ENCODE measurements around the gene GABBR1. TPM values are rescaled to one million over a fixed set of nuclear protein-coding genes. Genes with fewer than 3 reads are reported as not detected.
A peak's percentile ranks its signal among the peaks of the same experiment; 100 is the strongest.

Gene GABBR1
- total RNA-seq, 1 donor from 2014 or later = 1.9 TPM

- DNase-seq (ENCODE audit: low read depth in 2 of 2) = no peak
These were observed 12.4 kb downstream of the GABBR1 start for GRCh38 chr6:29620630-29621029.

- no peak for DNase-seq (ENCODE audit: low read depth in 2 of 2)
These were observed 13.3 kb downstream of the GABBR1 start for GRCh38 chr6:29619578-29620160.

- DNase-seq (ENCODE audit: low read depth in 2 of 2) = no peak
These were observed 15.0 kb downstream of the GABBR1 start for GRCh38 chr6:29617782-29618554.

GRCh38 chr6:29611426-29611825 is 21.6 kb downstream of the GABBR1 start:
- no peak for DNase-seq (ENCODE audit: low read depth in 2 of 2)

- DNase-seq (ENCODE audit: low read depth in 2 of 2) = no peak
These were observed 22.4 kb downstream of the GABBR1 start for GRCh38 chr6:29610540-29610939.

- no peak for DNase-seq (ENCODE audit: low read depth in 2 of 2)
These were observed 24.9 kb downstream of the GABBR1 start for GRCh38 chr6:29608131-29608530.

- no peak for DNase-seq (ENCODE audit: low read depth in 2 of 2)
These were observed 29.1 kb downstream of the GABBR1 start for GRCh38 chr6:29603930-29604329.

GRCh38 chr6:29603456-29603855 is 29.5 kb downstream of the GABBR1 start:
- DNase-seq (ENCODE audit: low read depth in 2 of 2) = no peak

- DNase-seq (ENCODE audit: low read depth in 2 of 2) = peak in 1 of 2 donors; percentile 12
These were observed 30.2 kb downstream of the GABBR1 start for GRCh38 chr6:29602564-29603361.

- DNase-seq (ENCODE audit: low read depth in 2 of 2) = no peak
These were observed 34.7 kb downstream of the GABBR1 start for GRCh38 chr6:29598172-29598747.

- DNase-seq (ENCODE audit: low read depth in 2 of 2) = no peak
These were observed 35.8 kb downstream of the GABBR1 start for GRCh38 chr6:29597184-29597583.

- DNase-seq (ENCODE audit: low read depth in 2 of 2) = no peak
These were observed 36.5 kb downstream of the GABBR1 start for GRCh38 chr6:29596381-29596900.

- no peak for DNase-seq (ENCODE audit: low read depth in 2 of 2)
These were observed 39.7 kb downstream of the GABBR1 start for GRCh38 chr6:29593199-29593855.

- DNase-seq (ENCODE audit: low read depth in 2 of 2) = no peak
These were observed 41.3 kb downstream of the GABBR1 start for GRCh38 chr6:29591677-29592076.

GRCh38 chr6:29590218-29590808 is 42.7 kb downstream of the GABBR1 start:
- DNase-seq (ENCODE audit: low read depth in 2 of 2) = no peak

GRCh38 chr6:29589423-29590048 is 43.4 kb downstream of the GABBR1 start:
- peak; percentile 22 to 55 for DNase-seq (ENCODE audit: low read depth in 2 of 2)

- DNase-seq (ENCODE audit: low read depth in 2 of 2) = no peak
These were observed 48.2 kb downstream of the GABBR1 start, which contains the start of gene OR2H2 for GRCh38 chr6:29584821-29585220. TSS of gene OR2H2 (plus strand) at chr6:29585121. CDS start at chr6:29587945, 2,824 bp downstream.

- DNase-seq (ENCODE audit: low read depth in 2 of 2) = no peak
These were observed 55.4 kb downstream of the GABBR1 start for GRCh38 chr6:29577544-29577943.

GRCh38 chr6:29576056-29576455 is 56.9 kb downstream of the GABBR1 start:
- peak; percentile 56 to 79 for DNase-seq (ENCODE audit: low read depth in 2 of 2)

- no peak for DNase-seq (ENCODE audit: low read depth in 2 of 2)
These were observed 65.0 kb downstream of the GABBR1 start for GRCh38 chr6:29567991-29568390.

Measured in dermis microvascular lymphatic vessel endothelial cell (primary cell).